SJSA1 (cell line): ENCODE measurements around the gene IL1RAP. TPM values are rescaled to one million over a fixed set of nuclear protein-coding genes. Genes with fewer than 3 reads are reported as not detected.

ENCODE experiments used
- DNase-seq, 2 experiments: peaks; one replicate each; pipeline ENCODE4 v3.0.0-alpha.2; 2015 to 2020; ENCODE audit warnings: low spot score in 2 of 2, low read depth in 1 of 2
- H3K27ac ChIP-seq: fragments of 250-450 bp; sonication (Bioruptor Pico); 2 replicates; pipeline ENCODE4 v1.5.1; 2020; ENCODE audit warnings: mild to moderate bottlenecking, moderate library complexity
- H3K27me3 ChIP-seq: fragments of 250-450 bp; sonication (Bioruptor Pico); replicated peaks from 2 replicates; pipeline ENCODE4 v1.5.1; 2020; ENCODE audit warnings: mild to moderate bottlenecking, moderate library complexity
- H3K36me3 ChIP-seq: fragments of 250-450 bp; sonication (Bioruptor Pico); 2 replicates; pipeline ENCODE4 v1.5.1; 2020; ENCODE audit warnings: mild to moderate bottlenecking
- H3K4me1 ChIP-seq: fragments of 250-450 bp; sonication (Bioruptor Pico); replicated peaks from 2 replicates; pipeline ENCODE4 v1.6.1; 2021; ENCODE audit warnings: mild to moderate bottlenecking
- H3K4me3 ChIP-seq: fragments of 250-450 bp; sonication (Bioruptor Pico); 2 replicates; pipeline ENCODE4 v1.5.1; 2020; ENCODE audit warnings: mild to moderate bottlenecking
- H3K9me3 ChIP-seq: fragments of 250-450 bp; sonication (Bioruptor Pico); replicated peaks from 2 replicates; pipeline ENCODE4 v1.5.1; 2020; ENCODE audit warnings: mild to moderate bottlenecking
- total RNA-seq: library from RNA; depleted of rRNA; stranded (reverse); fragments of >200 nt; shearing (Covaris generic); gene quantifications from 2 replicates; pipeline ENCODE4 v1.2.3, GENCODE V29; 2014

IL1RAP gene
- total RNA-seq, 1 experiment from 2014 or later, result 29.6 TPM

GRCh38 chr3:190581041-190581541, 67.2 kb downstream of the IL1RAP start:
- DNase-seq, result peak in 1 of 2 experiments; percentile 12
- H3K9me3 ChIP-seq, result no peaks in the 10 kb centered on the region
- peaks cover 27% of the 10 kb centered on the region for H3K4me1 ChIP-seq
- H3K27ac ChIP-seq, result peak overlapping the region; percentile 45
- no peaks in the 10 kb centered on the region for H3K36me3 ChIP-seq
- no peaks in the 10 kb centered on the region for H3K27me3 ChIP-seq
- no peak overlapping the region for H3K4me3 ChIP-seq

GRCh38 chr3:190582667-190583066, 68.8 kb downstream of the IL1RAP start:
- peaks cover 41% of the 10 kb centered on the region for H3K4me1 ChIP-seq

GRCh38 chr3:190585805-190586630, 72.1 kb downstream of the IL1RAP start:
- no peaks in the 10 kb centered on the region for H3K9me3 ChIP-seq
- H3K4me1 ChIP-seq, result peaks cover 32% of the 10 kb centered on the region
- H3K27me3 ChIP-seq, result no peaks in the 10 kb centered on the region
- 0 out of 2 replicates have a peak, but pooled peaks cover 2% of the 10 kb centered on the region for H3K36me3 ChIP-seq
- peak overlapping the region; percentile 93 for H3K27ac ChIP-seq
- peak; percentile 78 to 88 for DNase-seq
- 0 out of 2 replicates have a peak overlapping the region, but pooled peaks have one; percentile 1 for H3K4me3 ChIP-seq

More at GRCh38 chr3:190582667-190583066, 68.8 kb downstream of the IL1RAP start:
- 0 out of 2 replicates have a peak, but pooled peaks cover 2% of the 10 kb centered on the region for H3K36me3 ChIP-seq
- no peak overlapping the region for H3K4me3 ChIP-seq
- no peaks in the 10 kb centered on the region for H3K27me3 ChIP-seq
- H3K9me3 ChIP-seq, result no peaks in the 10 kb centered on the region
- DNase-seq, result no peak
- no peak overlapping the region for H3K27ac ChIP-seq

DNA sequence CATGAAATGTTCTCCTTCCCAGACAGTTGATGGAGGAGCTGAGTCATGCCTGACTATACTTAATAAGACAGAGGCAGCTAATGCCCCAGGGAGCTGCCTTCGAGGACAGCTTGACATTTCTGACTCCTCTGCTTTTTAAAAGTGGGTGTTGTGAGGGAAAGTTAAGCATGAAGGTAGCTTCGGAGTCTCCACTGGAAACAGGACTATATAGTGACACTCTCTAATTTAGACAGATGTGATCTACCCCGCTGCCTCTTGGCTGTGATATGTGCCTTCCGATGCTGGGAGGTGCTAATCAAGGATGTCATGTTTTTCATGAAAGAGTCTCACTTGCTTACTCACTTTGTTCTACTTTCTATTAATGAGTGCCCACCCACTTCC, 72.7 kb downstream of the IL1RAP start:
- H3K27ac ChIP-seq, result peak overlapping the region; percentile 93
- 0 out of 2 replicates have a peak overlapping the region, but pooled peaks have one; percentile 1 for H3K4me3 ChIP-seq
- no peaks in the 10 kb centered on the region for H3K9me3 ChIP-seq
- 0 out of 2 replicates have a peak, but pooled peaks cover 2% of the 10 kb centered on the region for H3K36me3 ChIP-seq
- peaks cover 26% of the 10 kb centered on the region for H3K4me1 ChIP-seq
- H3K27me3 ChIP-seq, result no peaks in the 10 kb centered on the region
- DNase-seq, result peak; percentile 50 to 80

DNA sequence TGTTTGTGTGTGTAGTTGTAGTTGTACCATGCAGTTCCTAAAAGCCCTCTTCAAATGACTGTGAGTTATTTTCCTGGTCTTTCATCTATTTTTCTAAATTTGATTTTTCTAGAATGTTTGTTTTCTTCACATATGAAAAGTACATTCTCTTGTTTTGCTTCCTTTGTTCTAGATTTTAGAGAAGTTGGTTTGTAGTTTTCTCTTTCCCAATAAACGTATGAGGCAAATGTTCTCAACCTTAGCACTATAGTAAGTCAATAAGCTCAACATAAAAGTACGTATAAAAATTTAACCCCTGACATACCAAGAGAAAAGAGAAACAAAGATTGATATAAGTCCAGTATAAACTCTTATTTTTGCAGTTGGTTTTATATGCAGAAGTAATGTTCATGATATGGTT, 74.7 kb downstream of the IL1RAP start:
- no peak overlapping the region for H3K4me3 ChIP-seq
- H3K9me3 ChIP-seq, result no peaks in the 10 kb centered on the region
- no peaks in the 10 kb centered on the region for H3K27me3 ChIP-seq
- no peak overlapping the region for H3K27ac ChIP-seq
- peaks cover 30% of the 10 kb centered on the region for H3K4me1 ChIP-seq
- DNase-seq, result no peak
- 0 out of 2 replicates have a peak, but pooled peaks cover 2% of the 10 kb centered on the region for H3K36me3 ChIP-seq

DNA sequence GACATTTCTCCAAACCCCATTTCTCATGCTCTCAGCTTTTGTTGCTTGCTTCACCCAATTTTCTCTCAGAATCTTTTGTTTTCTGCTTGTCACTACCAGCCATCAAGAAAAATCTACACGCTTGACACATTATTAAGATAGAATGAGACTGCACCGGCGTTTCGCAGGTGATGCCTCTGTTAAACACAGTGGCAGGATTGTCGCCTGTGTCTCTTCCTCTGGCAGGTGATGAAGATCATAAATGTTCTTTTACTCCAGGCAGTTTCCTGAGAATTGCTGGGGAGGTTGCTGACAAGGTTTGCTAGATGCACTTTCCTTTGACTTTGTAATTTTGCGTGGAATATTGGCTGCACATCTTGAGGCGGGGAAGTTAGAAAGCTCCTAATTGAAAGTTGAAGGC, 75.4 kb downstream of the IL1RAP start:
- DNase-seq, result no peak
- 0 out of 2 replicates have a peak, but pooled peaks cover 2% of the 10 kb centered on the region for H3K36me3 ChIP-seq

GRCh38 chr3:190591080-190591479, 77.2 kb downstream of the IL1RAP start:
- Histone ChIP-seq H3K27ac (no peak overlapping the region), H3K9me3 (no peaks in the 10 kb centered on the region), H3K27me3 (no peaks in the 10 kb centered on the region), H3K36me3 (0 out of 2 replicates have a peak, but pooled peaks cover 2% of the 10 kb centered on the region), H3K4me3 (no peak overlapping the region), H3K4me1 (peaks cover 20% of the 10 kb centered on the region)
- no peak for DNase-seq

More for the DNA sequence above, 75.4 kb downstream of the IL1RAP start:
- H3K27me3 ChIP-seq, result no peaks in the 10 kb centered on the region
- H3K9me3 ChIP-seq, result no peaks in the 10 kb centered on the region
- peaks cover 30% of the 10 kb centered on the region for H3K4me1 ChIP-seq
- H3K27ac ChIP-seq, result no peak overlapping the region
- H3K4me3 ChIP-seq, result no peak overlapping the region

DNA sequence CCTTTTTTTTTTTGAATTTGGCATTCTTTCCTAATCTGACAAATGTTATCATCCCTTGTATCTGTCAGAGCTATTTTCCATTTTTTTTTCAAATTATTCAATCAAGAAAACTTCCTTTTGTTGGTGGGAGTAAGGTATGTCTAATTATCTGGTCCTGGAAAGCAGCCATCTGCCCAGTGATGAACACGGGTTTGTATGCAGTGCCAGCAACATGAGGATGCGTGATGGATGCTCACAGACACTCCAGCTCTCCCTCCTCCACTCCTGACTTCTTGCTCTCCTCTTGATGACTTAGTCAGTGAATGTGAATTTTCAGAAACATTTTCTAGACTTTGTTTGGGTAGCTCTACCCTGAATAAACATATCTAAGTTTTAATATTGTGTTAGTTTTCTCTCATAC, 79.2 kb downstream of the IL1RAP start:
- Histone ChIP-seq H3K4me1 (peaks cover 6% of the 10 kb centered on the region; the same call in 1 of the 2 replicates), H3K9me3 (no peaks in the 10 kb centered on the region), H3K27ac (no peak overlapping the region), H3K27me3 (no peaks in the 10 kb centered on the region), H3K36me3 (no peaks in the 10 kb centered on the region), H3K4me3 (no peak overlapping the region)
- DNase-seq, result no peak

- Histone ChIP-seq H3K4me1 (peaks cover 6% of the 10 kb centered on the region; the same call in 1 of the 2 replicates), H3K4me3 (no peak overlapping the region)
- no peak for DNase-seq
Measured at GRCh38 chr3:190594171-190594570, 80.3 kb downstream of the IL1RAP start.

GRCh38 chr3:190595179-190595795, 81.4 kb downstream of the IL1RAP start:
- Histone ChIP-seq H3K27me3 (no peaks in the 10 kb centered on the region), H3K4me1 (peaks cover 6% of the 10 kb centered on the region; the same call in 1 of the 2 replicates), H3K9me3 (no peaks in the 10 kb centered on the region; the same call in 1 of the 2 replicates), H3K27ac (no peak overlapping the region), H3K36me3 (no peaks in the 10 kb centered on the region), H3K4me3 (no peak overlapping the region)
- DNase-seq, result no peak

More at GRCh38 chr3:190594171-190594570, 80.3 kb downstream of the IL1RAP start:
- H3K9me3 ChIP-seq, result no peaks in the 10 kb centered on the region; the same call in 1 of the 2 replicates
- no peaks in the 10 kb centered on the region for H3K36me3 ChIP-seq
- H3K27ac ChIP-seq, result no peak overlapping the region
- no peaks in the 10 kb centered on the region for H3K27me3 ChIP-seq

GRCh38 chr3:190595807-190596206, 81.9 kb downstream of the IL1RAP start:
- H3K4me1 ChIP-seq, result peaks cover 6% of the 10 kb centered on the region; the same call in 1 of the 2 replicates
- DNase-seq, result no peak
- no peaks in the 10 kb centered on the region; the same call in 1 of the 2 replicates for H3K9me3 ChIP-seq
- H3K27me3 ChIP-seq, result no peaks in the 10 kb centered on the region
- no peak overlapping the region for H3K4me3 ChIP-seq
- no peaks in the 10 kb centered on the region for H3K36me3 ChIP-seq
- H3K27ac ChIP-seq, result no peak overlapping the region

- no peaks in the 10 kb centered on the region; the same call in 1 of the 2 replicates for H3K9me3 ChIP-seq
- no peak for DNase-seq
- H3K27ac ChIP-seq, result no peak overlapping the region
Measured at GRCh38 chr3:190596349-190597285, 82.7 kb downstream of the IL1RAP start.

GRCh38 chr3:190597291-190597690, 83.4 kb downstream of the IL1RAP start:
- no peak overlapping the region for H3K27ac ChIP-seq
- no peak for DNase-seq

More at GRCh38 chr3:190596349-190597285, 82.7 kb downstream of the IL1RAP start:
- Histone ChIP-seq H3K36me3 (no peaks in the 10 kb centered on the region), H3K27me3 (no peaks in the 10 kb centered on the region), H3K4me1 (peaks cover 6% of the 10 kb centered on the region; the same call in 1 of the 2 replicates), H3K4me3 (no peak overlapping the region)

More at GRCh38 chr3:190597291-190597690, 83.4 kb downstream of the IL1RAP start:
- H3K4me1 ChIP-seq, result no peaks in the 10 kb centered on the region; the same call in 1 of the 2 replicates
- no peaks in the 10 kb centered on the region for H3K27me3 ChIP-seq
- H3K4me3 ChIP-seq, result no peak overlapping the region
- H3K9me3 ChIP-seq, result no peaks in the 10 kb centered on the region; the same call in 1 of the 2 replicates
- H3K36me3 ChIP-seq, result no peaks in the 10 kb centered on the region
